Mesothelial cell of epicardium (in vitro differentiated cells): ENCODE data around the gene MAMDC2. TPM values are rescaled to one million over a fixed set of nuclear protein-coding genes. Genes with fewer than 3 reads are reported as not detected.
A peak's percentile ranks its signal among the peaks of the same experiment; 100 is the strongest.
"Not testable (repeated sequence)": the region's sequence is repeated elsewhere in the genome, so short reads cannot be mapped to it uniquely, and the experiment has no call there.

Source experiments
- DNase-seq, 2 experiments: peaks; one replicate each; pipeline ENCODE4 v3.0.0; 2021; ENCODE audit warnings: low spot score in 2 of 2; ENCODE audit not compliant: unreplicated experiment in 2 of 2
- H3K27ac Mint-ChIP-seq: 2 replicates; pipeline ENCODE4 v1.8.0; 2021; ENCODE audit warnings: mixed read lengths
- H3K27me3 Mint-ChIP-seq: 2 replicates; pipeline ENCODE4 v1.8.0; 2021; ENCODE audit warnings: low read depth, mixed read lengths
- H3K36me3 Mint-ChIP-seq: 2 replicates; pipeline ENCODE4 v1.8.0; 2021; ENCODE audit warnings: mixed read lengths
- H3K4me1 Mint-ChIP-seq: 2 replicates; pipeline ENCODE4 v1.8.0; 2021; ENCODE audit warnings: mixed read lengths
- H3K4me3 Mint-ChIP-seq: 2 replicates; pipeline ENCODE4 v1.8.0; 2021; ENCODE audit warnings: mild to moderate bottlenecking, moderate library complexity, mixed read lengths
- H3K9me3 Mint-ChIP-seq: 2 replicates; pipeline ENCODE4 v1.8.0; 2021; ENCODE audit warnings: mixed read lengths
- total RNA-seq: library from RNA; stranded (reverse); gene quantifications from 3 replicates; pipeline ENCODE4 v1.2.1, GENCODE V29; 2021
- TF ChIP-seq, protein P1 (sequence below): fragments of 200-600 bp; sonication (generic); IDR thresholded peaks from one replicate; pipeline ENCODE4 v1.5.0; 2021; ENCODE audit warnings: antibody characterized with exemption; ENCODE audit not compliant: unreplicated experiment

Gene MAMDC2
- total RNA-seq, 1 donor from 2014 or later: 0.49 TPM

DNA sequence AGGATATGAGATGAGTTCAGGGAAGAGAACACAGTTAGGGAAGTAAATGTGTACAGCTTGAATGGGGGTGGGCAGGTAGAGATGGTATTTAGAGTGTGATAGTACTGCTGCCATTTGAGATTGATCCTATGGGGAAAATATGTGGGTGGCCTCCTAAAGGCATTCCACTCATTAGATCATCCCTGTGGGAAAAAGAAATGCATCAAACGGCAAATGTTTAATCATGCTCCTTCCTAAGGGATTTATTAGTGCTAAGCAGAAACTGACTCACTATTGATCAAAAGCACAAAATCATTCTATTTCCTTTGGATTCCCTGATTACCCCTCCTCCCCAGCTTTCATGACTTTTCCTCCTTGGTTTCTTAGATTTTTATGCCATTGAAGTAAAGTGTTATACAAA, 178.7 kb downstream of the MAMDC2 start:
- Mint-ChIP-seq H3K27me3 (no peaks in the 10 kb centered on the region), H3K36me3 (peaks cover 14% of the 10 kb centered on the region), H3K4me3 (no peak overlapping the region), H3K9me3 (peaks cover 17% of the 10 kb centered on the region), H3K27ac (peak overlapping the region; percentile 3), H3K4me1 (peaks cover 19% of the 10 kb centered on the region)
- DNase-seq: no peak
- TF ChIP-seq, protein P1, sequence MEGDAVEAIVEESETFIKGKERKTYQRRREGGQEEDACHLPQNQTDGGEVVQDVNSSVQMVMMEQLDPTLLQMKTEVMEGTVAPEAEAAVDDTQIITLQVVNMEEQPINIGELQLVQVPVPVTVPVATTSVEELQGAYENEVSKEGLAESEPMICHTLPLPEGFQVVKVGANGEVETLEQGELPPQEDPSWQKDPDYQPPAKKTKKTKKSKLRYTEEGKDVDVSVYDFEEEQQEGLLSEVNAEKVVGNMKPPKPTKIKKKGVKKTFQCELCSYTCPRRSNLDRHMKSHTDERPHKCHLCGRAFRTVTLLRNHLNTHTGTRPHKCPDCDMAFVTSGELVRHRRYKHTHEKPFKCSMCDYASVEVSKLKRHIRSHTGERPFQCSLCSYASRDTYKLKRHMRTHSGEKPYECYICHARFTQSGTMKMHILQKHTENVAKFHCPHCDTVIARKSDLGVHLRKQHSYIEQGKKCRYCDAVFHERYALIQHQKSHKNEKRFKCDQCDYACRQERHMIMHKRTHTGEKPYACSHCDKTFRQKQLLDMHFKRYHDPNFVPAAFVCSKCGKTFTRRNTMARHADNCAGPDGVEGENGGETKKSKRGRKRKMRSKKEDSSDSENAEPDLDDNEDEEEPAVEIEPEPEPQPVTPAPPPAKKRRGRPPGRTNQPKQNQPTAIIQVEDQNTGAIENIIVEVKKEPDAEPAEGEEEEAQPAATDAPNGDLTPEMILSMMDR: no peak

GRCh38 chr9:70228118-70228517, 184.5 kb downstream of the MAMDC2 start:
- no peak overlapping the region for H3K4me3 Mint-ChIP-seq

DNA sequence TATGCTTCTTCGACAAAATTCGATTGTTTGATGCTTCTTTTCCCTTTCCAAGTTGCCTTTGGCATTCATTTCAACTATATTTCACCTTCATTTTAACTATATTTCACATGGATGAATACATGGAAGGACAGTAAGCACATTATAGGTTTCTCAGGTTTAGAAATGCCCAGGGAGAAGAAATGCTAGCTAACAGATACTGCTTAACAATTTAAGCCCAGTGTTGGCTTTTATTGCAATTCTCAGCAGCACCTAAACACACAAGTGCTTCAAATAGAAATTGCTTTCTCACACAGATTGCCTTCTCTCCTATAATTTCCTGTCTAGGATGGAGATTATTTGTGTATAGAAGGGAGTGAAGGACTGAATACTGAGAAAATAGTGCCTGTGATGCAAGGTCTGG, 185.0 kb downstream of the MAMDC2 start:
- peaks cover 19% of the 10 kb centered on the region for H3K36me3 Mint-ChIP-seq
- TF ChIP-seq, protein P1: no peak
- no peak overlapping the region for H3K4me3 Mint-ChIP-seq
- peaks cover 18% of the 10 kb centered on the region for H3K9me3 Mint-ChIP-seq
- no peak for DNase-seq
- no peaks in the 10 kb centered on the region for H3K27me3 Mint-ChIP-seq
- peaks cover 25% of the 10 kb centered on the region for H3K4me1 Mint-ChIP-seq
- peak overlapping the region; percentile 38 for H3K27ac Mint-ChIP-seq

More at GRCh38 chr9:70228118-70228517, 184.5 kb downstream of the MAMDC2 start:
- Mint-ChIP-seq H3K9me3 (peaks cover 17% of the 10 kb centered on the region), H3K27me3 (no peaks in the 10 kb centered on the region), H3K36me3 (peaks cover 14% of the 10 kb centered on the region), H3K27ac (no peak overlapping the region), H3K4me1 (peaks cover 23% of the 10 kb centered on the region)
- TF ChIP-seq, protein P1: no peak
- DNase-seq: no peak

DNA sequence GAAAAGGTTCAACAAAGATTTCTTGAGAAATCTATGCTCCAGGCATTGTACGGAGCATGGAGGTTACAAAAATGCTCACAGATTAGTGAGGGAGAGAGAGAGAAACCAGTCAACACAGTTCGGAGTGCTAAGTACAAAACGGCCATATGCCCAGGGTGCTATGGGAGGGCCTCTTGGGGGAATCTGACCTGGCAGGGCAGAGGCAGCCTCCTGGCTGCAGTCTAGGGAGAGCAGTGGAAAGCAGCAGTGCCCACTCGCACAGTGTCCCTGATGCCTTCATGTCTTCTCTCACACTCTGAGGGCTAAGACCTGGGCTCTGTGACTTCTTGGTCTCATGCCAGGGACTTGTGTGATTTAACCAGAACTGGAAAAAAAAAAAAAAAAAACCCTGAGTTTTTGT, 185.4 kb downstream of the MAMDC2 start:
- peaks cover 23% of the 10 kb centered on the region for H3K36me3 Mint-ChIP-seq
- no peak for DNase-seq
- peak overlapping the region; percentile 37 for H3K27ac Mint-ChIP-seq
- H3K9me3 Mint-ChIP-seq: peaks cover 17% of the 10 kb centered on the region
- no peaks in the 10 kb centered on the region for H3K27me3 Mint-ChIP-seq
- TF ChIP-seq, protein P1: no peak
- H3K4me1 Mint-ChIP-seq: peaks cover 26% of the 10 kb centered on the region
- H3K4me3 Mint-ChIP-seq: no peak overlapping the region

DNA sequence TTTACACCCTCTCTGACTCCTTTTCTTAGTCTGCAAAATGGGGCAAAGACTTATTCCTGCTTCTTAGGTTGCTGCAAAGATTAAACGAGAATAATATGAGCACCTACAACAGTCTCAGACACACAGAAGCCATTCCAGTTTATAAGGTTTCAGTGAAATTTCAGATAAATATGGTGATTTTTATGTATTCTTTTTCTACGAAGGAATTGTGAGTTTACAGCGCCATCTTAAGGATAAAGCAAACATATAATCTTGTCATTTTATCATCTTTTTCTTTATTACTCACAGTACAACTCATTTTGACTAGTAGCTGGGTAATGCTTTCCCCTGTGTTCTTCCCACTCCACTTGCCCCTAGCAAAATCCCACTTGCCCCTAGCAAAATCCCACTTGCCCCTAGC, 185.9 kb downstream of the MAMDC2 start:
- no peaks in the 10 kb centered on the region for H3K27me3 Mint-ChIP-seq
- H3K4me1 Mint-ChIP-seq: peaks cover 26% of the 10 kb centered on the region
- H3K4me3 Mint-ChIP-seq: no peak overlapping the region
- peaks cover 21% of the 10 kb centered on the region for H3K36me3 Mint-ChIP-seq
- DNase-seq: no peak
- TF ChIP-seq, protein P1: no peak
- H3K27ac Mint-ChIP-seq: peak overlapping the region; percentile 33
- peaks cover 16% of the 10 kb centered on the region for H3K9me3 Mint-ChIP-seq

DNA sequence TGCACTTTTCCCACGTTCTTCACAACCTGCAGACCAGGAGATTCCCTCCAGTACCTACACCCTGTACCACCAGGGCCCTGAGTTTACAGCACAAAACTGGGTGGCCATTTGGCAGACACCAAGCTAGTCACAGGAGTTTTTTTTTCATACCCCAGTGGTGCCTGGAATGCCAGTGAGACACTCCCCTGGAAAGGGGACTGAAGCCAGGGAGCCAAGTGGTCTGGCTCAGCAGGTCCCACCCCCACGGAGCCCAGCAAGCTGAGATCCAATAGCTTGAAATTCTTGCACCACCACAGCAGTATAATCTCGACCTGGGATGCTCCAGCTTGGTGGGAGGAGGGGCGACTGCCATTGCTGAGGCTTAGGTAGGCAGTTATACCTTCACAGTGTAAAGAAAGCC, 188.8 kb downstream of the MAMDC2 start:
- no peak overlapping the region for H3K27ac Mint-ChIP-seq
- no peak for DNase-seq
- no peaks in the 10 kb centered on the region for H3K27me3 Mint-ChIP-seq
- H3K9me3 Mint-ChIP-seq: peaks cover 31% of the 10 kb centered on the region
- H3K4me1 Mint-ChIP-seq: peaks cover 26% of the 10 kb centered on the region
- peaks cover 31% of the 10 kb centered on the region for H3K36me3 Mint-ChIP-seq
- H3K4me3 Mint-ChIP-seq: no peak overlapping the region
- TF ChIP-seq, protein P1: no peak

DNA sequence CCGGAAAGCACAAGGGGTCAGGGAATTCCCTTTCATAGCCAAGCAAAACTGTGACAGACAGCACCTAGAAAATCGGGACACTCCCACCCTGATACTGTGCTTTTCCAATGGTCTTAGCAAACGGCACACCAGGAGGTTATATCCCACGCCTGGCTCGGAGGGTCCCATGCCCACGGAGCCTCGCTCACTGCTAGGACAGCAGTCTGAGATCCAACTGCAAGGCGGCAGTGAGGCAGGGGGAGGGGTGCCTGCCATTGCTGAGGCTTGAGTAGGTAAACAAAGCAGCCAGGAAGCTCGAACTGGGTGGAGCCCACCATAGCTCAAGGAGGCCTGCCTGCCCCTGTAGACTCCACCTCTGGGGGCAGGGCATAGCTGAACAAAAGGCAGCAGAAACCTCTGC, 190.6 kb downstream of the MAMDC2 start:
- not testable (repeated sequence) for H3K4me3 Mint-ChIP-seq, H3K27me3 Mint-ChIP-seq, H3K27ac Mint-ChIP-seq, DNase-seq
- H3K36me3 Mint-ChIP-seq: peaks cover 41% of the 10 kb centered on the region
- H3K4me1 Mint-ChIP-seq: peaks cover 14% of the 10 kb centered on the region
- H3K9me3 Mint-ChIP-seq: peaks cover 31% of the 10 kb centered on the region

- Mint-ChIP-seq H3K9me3 (peaks cover 22% of the 10 kb centered on the region), H3K36me3 (peaks cover 26% of the 10 kb centered on the region)
- H3K27ac Mint-ChIP-seq, H3K4me1 Mint-ChIP-seq, DNase-seq, H3K4me3 Mint-ChIP-seq, H3K27me3 Mint-ChIP-seq: not testable (repeated sequence)
Observed at GRCh38 chr9:70245952-70246351, 202.3 kb downstream of the MAMDC2 start.
